M059J (cell line): ENCODE measurements around the gene ADAM19. TPM values are rescaled to one million over a fixed set of nuclear protein-coding genes. Genes with fewer than 3 reads are reported as not detected.

Experiments used
- DNase-seq: peaks from one replicate; pipeline ENCODE4 v3.0.0-alpha.2; 2012; ENCODE audit warnings: low read depth
- total RNA-seq: library from RNA; depleted of rRNA; stranded (reverse); fragments of >200 nt; shearing (Covaris generic); gene quantifications from 2 replicates; pipeline ENCODE4 v1.2.3, GENCODE V29; 2014

Gene ADAM19
- total RNA-seq, 1 experiment from 2014 or later = 57.2 TPM

DNA sequence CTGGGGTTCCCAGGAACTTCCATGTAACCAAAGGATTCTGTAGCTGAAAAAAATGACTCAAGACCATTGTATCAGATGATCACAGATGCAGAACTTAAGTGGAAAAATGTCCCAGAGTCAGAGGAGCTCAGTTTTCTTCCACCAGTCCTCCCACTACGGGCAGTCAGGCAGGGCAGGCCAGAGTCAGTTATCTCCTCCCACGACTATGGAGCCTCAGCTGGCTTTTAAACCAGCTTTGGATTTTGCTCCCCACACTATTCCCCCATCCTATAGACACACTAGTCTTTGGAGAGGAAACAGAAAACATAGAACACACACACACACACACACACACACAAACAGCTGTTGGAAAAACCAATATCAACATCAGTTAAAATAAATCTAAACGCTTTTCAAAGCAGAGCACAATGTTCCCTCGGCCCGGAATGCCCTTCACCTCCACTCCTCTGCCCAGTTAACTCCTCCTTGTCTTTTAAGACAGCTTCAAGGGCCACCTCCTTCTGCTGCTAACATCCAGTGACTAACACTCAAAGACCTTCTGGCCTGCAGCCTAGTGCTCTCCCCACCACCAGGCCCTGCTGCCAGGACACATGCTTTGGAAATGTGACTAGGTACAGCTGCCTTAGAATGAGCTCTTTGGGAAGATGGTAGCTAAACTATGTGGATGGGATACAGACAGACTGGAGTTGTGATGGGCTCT, 58.8 kb downstream of the ADAM19 start:
- DNase-seq = peak; percentile 96

DNA sequence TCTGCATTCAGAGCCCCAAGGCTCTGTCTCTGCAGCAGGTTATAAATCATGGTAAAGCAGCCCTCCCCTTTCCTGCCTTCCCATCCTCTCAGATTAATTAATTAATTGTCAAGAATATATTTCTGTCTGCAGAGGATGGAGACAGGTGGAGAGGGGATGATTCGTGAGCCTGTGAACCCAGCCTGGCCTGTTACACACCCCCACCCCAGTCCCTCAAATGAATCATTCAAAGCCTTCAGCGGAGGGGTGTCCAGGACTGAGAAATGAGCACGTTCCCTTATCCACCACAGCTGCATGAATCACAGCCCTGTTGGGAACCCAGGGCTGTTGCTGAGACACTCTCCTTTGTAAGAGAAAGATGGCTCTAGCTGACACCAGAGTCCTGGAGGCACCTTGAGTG, 59.6 kb downstream of the ADAM19 start:
- DNase-seq = peak; percentile 97

DNA sequence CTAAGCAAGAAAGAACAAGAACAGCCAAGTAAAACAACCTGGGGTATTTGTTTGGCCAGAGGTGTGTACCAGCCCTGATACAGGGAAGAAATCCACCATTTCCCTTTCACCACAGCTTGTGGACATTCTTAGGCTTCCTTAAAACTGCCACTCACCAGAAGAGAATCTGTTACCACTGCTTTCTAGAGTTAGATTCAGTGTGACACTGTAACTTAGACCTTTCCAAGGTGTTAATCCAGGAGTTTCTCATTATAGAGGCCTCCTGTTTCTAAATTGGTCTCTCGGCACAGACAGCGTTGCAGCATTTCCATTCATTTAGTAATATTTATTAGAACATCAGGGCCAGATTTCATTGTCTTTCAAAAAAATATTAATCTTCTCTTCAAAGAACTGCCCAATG, 60.6 kb downstream of the ADAM19 start:
- no peak for DNase-seq

DNA sequence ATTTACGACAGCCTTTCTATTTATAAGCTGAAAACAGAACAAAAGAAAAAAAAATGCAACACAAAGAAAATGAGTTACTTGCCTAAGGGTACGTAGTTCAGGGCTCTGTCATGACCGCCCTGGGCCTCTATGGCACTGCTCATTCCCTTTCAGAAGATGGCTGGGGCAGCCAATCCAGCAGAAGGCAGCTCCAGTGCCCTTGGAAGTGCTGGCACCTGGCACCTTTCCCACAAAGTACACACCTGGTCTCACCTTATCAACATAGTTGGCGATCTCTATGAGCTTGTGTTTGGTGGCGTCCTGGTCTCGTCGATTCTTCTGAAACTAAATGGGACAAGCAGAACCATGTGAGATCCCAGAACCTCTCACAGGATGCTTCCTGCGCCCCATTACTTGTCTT, 62.4 kb downstream of the ADAM19 start:
- peak; percentile 33 for DNase-seq

DNA sequence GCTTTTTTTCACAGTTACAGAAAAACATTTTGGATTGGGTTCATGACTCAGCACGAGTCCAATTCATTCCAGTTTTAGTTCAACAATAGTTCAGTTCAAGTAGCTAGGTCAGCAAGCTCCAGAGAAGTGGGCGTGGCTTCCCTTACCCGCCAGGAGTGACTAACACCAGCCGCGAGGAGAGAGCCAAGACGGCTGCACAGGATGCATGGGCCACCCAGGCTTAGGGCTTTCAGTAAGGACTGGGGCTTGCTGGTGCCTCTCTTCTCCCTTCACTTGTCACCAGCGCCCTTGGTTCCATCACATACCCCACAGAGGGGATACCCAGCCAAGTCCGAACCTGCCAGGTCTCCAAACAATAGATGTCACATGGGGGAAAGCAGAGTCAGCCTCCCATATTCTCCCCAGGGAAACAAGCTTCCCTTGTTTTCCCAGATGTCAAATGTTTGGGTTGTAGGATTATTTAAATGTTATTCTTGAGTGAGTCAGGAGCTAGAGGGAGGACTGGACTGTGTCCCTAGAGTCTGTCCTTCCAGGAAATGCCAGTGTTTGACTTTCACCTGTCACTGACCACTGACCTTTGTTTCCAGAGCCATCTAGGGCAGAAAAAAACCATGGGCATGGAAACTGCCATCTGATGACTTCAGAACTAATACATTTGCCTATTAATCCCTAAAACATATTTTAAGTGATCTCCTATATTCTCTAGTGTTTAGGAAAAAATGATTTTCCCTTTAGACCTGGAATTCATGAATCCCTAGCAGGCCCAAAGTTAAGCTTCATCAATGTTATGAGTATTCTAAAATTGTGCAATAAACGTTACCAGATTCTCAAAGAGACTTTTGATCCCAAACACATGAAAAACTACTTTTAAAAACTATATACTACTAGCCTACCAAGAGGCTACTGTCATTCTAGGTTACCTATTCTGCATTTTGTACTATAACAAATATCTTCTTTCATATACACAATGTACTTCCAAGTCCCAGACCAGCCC, 63.6 kb downstream of the ADAM19 start:
- DNase-seq = peak; percentile 98

DNA sequence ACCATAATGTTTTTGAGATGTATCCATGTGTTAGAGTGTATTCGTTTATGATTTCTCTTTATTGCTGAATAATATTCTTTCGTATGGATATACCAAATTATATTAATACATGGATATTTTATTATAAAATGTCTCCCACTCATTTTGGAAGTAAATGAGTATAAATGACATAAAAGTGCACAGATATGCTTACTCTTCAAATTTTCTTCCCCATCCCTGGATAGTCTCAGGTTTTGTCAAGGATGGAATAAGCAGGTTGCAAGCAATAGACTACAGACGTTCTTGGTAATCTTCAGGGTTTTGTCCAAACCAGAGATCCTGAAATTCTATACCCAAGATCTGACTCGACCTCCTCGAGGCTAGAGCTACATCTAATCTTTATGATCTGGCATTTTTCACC, 64.9 kb downstream of the ADAM19 start:
- DNase-seq = no peak

DNA sequence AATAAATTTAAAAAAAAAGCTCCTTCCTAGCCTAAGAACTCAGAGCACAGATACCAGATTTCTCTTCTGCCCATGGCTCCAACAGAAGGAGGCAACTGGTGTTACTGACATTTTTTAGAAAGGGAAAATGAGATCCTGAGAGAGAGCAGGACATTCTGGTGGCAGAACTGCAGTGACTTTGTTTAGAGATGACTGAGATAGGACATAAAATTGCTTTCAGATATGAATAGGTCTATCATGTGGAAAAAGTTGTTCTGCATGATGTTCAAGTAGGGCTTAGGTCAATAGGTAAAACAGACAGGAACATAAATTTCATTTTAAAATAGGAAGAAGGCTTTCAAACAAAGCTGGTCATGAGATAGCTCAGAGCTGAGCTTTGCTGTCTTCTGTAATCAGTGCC, 66.0 kb downstream of the ADAM19 start:
- DNase-seq = no peak

DNA sequence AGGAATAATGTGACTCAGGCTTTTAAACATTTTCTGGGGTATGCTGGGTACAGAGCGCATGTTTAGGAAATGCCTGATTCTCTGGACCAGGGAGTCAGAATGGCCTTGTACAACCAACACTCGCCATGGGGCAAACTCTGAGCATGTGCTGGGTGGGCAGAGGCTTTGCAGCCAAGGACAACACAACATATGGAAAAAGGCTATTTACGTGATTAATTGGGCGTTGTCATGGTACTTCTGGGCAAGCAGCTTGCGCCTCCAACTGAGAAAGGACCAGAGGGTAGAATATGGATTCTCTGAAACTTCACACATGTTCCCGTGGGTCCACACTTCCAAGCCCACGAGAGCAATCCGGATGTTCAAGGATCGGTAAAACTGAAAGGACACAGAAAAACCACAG, 66.5 kb downstream of the ADAM19 start:
- no peak for DNase-seq

DNA sequence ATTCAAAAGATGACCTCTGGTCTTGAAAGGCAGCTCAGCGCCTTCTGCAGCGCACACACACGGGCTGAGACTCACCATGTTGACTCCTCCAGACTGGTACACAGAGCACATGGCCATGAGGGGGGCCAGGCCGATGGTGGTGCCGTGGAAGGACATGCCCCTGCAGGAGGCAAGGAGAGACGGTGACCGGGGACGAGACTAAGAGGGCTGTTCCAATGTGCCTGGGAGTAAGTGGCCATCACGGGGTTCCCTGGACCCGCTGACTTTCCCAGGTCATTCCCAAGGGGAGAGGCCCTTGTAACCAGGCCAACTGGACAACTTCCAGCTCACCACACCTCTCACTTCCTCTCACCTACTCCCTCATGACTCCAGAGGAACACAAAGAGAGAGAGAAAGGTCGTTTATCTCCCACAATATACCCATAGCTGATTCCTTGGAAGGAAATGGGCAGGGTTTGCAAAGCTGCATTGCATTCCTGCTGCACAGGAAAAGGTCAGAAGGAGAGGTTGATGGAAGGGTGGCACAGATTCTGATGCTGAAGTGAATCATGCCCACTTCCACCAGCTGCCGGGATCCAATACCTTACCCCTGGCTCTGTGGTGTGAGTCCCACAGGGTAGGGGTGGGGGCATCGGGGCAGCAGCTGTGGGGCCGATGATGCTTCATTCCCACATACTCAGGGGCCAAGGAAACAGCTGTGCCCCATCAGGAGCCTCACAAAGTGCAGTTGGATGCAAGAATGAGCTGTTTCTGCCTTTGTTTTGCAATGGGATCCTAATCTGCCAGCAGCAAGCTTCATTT, 68.4 kb downstream of the ADAM19 start:
- peak; percentile 43 for DNase-seq

DNA sequence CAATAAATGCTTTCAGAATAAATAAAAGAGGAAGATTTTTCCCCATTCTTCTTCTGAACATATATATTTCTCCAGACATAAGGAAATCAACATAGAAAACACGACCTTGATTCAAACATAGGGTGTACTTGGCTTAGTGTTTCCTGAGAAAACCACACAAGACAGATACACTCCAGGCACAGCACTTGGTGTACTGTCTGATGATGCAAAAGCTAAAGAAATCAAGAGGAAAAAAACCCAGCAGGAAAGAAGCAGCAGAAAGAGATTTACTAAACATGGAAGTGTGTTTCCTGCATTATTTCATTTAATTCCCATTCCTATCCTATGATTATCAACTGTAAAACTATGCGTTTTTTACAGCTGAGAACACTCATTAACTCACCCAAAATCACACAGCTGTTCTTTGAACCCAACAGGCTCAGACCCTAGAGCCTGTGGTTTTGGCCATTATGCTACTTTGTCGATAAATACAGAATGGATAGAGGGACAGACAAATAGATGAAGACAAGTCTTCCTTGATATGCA, 69.4 kb downstream of the ADAM19 start:
- no peak for DNase-seq

DNA sequence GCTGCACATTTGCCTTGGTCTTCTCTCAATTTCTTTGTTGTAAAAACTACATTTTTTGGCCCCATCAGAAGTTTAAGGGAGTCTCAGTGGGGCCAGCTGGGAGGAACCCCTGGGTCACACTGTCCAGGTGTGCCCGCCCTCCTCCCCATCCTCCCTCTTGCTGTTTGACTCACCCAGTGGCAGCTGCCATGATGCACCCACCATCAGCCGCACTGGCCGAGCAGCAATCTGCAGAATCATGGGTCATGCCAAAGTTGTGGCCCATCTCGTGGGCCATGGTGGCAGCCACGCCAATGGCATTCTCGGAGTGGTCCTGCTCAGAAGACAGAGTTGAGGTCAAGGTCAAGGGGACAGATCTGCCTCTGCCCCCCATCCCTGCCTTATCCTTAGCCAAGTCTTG, 70.1 kb downstream of the ADAM19 start:
- no peak for DNase-seq

DNA sequence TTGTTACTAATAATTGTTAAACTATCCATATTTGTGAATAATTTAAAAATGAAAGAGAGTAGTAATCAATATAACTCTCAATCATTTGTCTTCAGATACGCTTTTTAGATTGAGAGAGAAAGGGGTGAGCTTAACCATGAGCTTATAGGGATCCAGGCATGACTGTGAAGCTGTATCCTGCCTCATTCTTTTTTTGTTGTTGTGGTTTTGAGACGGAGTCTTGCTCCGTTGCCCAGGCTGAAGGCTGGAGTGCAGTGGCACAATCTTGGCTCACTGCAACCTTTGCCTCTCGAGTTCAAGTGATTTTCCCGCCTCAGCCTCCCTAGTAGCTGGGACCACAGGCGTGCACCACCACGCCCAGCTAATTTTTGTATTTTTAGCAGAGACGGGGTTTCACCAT, 71.5 kb downstream of the ADAM19 start:
- no peak for DNase-seq

DNA sequence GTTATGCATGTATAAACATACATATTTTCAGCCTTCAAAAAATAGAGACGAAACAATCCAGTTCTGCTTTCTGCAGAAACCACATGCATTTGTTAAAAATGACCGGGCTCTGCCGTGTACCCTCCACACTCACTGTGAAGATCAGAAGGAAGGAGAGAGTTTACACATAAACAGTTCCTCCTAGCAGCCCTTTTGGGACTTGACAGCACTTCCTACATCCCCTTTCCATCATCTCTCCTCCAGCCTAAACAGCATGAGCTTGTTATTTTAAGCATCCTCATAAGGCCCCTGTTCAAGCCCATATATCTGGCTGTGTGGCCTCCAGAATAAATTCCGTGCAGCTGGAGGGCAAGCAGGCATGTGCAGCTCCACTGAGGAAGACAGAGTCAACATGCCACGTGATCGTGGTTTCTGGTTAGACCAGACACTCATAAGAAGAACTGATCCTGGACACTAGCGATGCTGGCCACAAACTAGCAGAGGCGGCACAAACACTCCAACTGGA, 73.4 kb downstream of the ADAM19 start:
- no peak for DNase-seq

DNA sequence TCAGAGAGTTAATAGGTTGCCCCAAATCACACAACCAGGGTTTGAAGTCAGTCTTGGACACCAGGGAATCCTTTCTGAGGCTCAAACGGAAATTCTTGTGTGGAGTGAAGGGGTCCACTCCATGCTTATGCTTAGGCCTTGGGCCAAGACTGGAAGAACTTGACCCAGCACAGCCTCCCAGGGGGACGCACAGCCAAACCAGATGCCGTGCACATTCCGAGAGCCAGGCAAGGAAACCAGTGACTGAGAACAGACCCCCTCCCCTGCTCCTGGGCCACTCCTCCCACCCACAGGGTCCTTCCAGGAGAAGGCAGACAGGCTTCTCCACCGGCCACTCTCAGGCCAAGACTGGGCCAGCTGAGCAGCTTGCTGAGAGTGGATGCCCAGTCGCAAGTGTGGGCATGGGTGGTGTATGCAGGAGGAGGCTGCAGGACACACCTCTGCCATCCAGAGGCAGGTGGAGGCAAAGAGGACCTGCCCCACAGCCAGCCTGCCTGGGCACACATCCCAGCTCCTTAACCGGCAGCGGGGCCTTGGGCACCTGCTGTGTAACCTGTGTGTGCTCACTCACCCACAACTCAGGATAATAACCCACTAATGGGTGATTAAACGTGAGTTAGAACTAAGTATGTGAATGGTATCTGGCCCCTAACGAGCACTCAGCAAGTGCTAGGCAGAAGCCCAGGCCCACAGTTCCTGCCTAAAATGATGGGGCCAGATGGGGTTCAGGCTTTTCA, 77.5 kb downstream of the ADAM19 start:
- DNase-seq = no peak

DNA sequence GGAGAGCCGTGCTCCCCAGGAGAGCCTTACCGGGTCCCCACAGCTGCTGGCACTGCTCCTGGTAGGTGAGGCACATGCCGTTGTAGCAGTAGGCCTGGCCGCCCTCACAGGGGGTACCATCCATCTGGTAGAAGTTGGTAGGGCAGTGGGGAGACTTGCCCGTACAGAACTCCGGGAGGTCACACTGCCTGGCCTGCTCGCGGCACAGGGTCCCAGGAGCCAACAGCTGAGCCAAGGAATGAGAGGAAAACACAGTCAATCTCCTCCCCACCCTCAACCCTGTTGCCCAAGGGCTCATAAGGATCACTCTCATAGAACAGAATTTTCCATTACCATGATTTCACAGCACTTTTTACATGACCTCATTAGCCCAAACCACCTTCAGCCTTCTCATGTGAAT, 78.7 kb downstream of the ADAM19 start:
- no peak for DNase-seq

DNA sequence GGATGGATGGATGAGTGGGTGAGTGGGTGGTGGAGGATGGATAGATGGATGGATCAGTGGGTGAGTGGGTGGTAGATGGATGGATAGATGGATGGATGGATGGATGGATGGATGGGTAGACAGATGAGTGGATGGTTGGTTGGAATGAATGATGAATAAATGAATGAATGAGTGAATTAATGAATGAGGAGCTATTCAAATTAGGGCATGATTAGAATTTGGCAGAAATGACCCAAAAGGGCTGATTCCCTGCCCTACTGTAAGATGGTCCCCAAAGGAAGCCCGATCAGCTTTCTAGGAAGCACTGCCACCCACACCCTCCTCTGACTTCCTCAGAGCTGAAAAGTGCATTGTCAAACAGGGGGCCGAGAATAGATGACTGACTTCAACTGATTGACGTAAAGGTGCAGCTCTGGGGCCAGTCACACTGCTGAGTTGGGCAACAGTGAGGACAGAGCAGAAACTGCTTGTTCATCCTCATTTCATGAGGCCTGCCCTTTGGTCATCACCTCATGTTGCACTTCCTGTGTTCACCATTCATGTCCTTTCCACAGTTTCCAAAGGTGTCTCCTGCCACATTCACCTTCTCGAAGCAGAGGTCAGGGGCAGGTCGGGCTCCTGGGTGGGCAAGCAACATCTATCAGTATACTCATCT, 81.3 kb downstream of the ADAM19 start:
- no peak for DNase-seq

DNA sequence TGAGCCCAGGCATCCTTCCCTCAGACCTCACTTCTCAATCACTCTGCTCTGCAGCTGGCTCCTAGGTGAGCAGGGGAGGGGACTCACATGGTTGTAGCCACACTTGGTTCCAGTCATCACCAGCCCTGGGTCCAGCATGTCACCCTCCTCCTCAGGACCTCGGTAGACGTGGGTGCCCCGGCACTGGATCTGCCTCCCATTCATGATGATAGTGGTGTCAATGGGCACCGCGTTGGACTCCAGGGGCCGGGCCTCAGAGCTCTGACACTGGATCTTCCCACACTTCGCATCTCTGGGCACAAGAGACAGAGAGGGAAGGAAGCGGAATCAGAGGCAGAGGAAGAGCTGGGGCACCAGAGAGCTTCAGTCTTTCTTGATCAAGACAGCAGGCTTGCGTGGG, 82.7 kb downstream of the ADAM19 start:
- no peak for DNase-seq

DNA sequence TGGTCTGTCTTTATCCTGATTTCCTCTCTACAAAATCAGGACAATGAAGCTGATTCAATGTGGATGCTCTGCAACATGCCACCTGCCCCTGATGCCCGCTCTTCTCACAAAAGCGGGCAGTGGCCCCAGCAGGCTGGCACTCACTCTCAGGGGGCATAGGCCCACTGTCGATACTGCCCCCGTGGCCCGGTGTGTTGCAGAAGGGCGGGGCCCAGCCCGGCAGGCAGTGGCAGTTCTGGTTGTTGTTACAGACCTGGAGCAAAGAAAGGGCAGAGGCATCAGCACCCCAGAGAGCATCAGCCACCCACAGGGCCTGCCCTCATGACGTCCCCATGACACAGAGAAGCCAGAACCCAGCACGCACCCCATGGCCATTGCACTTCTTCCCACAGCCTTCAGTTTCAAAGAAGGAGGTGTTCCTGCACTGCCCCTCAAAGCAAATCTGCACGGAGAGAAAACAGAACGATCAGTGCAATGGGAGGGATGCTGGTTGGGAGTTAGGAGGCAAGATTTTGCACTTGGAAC, 84.0 kb downstream of the ADAM19 start:
- no peak for DNase-seq

DNA sequence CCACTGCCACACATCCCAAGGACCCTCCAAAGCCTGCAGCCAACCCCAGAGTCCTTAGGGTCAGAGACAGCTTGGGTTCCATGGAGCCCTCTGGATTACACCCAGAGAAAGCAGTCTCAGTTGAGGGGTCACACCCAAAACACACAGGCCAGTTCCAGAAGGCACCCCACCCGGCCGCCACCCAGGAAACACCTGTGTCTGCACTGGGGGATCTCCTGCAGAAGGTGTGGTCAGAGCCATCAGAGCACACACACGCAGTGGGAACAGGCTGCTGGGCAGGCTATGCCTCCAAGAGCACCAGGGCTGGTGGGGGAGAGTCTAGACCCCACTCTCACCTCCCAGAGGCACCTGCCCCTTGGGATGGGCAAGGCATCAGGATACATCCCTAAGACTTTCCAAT, 88.2 kb downstream of the ADAM19 start:
- no peak for DNase-seq

DNA sequence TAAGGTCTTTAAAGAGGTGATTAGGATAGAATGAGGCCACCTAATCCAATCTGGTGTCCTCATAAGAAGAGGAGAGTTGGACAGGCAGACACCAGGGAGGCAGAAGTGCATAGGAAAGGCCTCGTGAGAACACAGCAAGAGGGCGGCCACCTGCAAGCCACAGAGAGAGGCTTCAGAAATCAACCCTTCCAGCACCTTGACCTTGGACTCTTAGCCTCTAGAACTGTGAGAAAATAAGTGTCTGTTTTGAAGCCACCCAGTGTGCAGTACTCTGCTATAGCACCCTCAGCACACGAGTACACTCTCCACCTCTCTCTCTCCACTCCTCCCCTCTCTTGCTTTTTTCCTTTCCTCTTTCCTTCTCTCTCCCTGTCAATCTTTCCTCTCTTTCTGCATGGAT, 88.7 kb downstream of the ADAM19 start:
- no peak for DNase-seq
